G401.6 (cell line): Measurements from ENCODE around the gene GABRA5.
"Not testable (repeated sequence)": the region's sequence is repeated elsewhere in the genome, so short reads cannot be mapped to it uniquely, and the experiment has no call there.

Experiments used
- FAIRE-seq: peaks from 2 replicates; lab custom pipeline; 2012; peaks lifted over from hg19 to GRCh38; lab: Jason Lieb, UNC

The GABRA5 gene

GRCh38 chr15:26877831-26878230 is 11.0 kb downstream of the GABRA5 start:
- FAIRE-seq: no peak

- no peak for FAIRE-seq
These were observed 12.8 kb downstream of the GABRA5 start for GRCh38 chr15:26879706-26880105.

- FAIRE-seq: no peak
These were observed 15.2 kb downstream of the GABRA5 start for GRCh38 chr15:26882112-26882511.

- FAIRE-seq: no peak
These were observed 15.9 kb downstream of the GABRA5 start for GRCh38 chr15:26882616-26883365.

GRCh38 chr15:26883466-26883865 is 16.6 kb downstream of the GABRA5 start:
- FAIRE-seq: no peak

GRCh38 chr15:26886566-26886965 is 19.7 kb downstream of the GABRA5 start:
- no peak for FAIRE-seq

GRCh38 chr15:26887926-26888666 is 21.2 kb downstream of the GABRA5 start:
- FAIRE-seq: no peak

GRCh38 chr15:26888761-26889160 is 21.9 kb downstream of the GABRA5 start:
- no peak for FAIRE-seq

GRCh38 chr15:26889298-26889898 is 22.5 kb downstream of the GABRA5 start:
- peak; percentile 96 for FAIRE-seq

GRCh38 chr15:26890451-26890850 is 23.6 kb downstream of the GABRA5 start:
- no peak for FAIRE-seq

- no peak for FAIRE-seq
These were observed 24.1 kb downstream of the GABRA5 start for GRCh38 chr15:26890988-26891387.

- FAIRE-seq: no peak
These were observed 24.8 kb downstream of the GABRA5 start for GRCh38 chr15:26891448-26892181.

- FAIRE-seq: no peak
These were observed 25.3 kb downstream of the GABRA5 start for GRCh38 chr15:26892182-26892518.

GRCh38 chr15:26892678-26893077 is 25.8 kb downstream of the GABRA5 start:
- FAIRE-seq: no peak

- no peak for FAIRE-seq
These were observed 26.6 kb downstream of the GABRA5 start for GRCh38 chr15:26893351-26894065.

- no peak for FAIRE-seq
These were observed 27.3 kb downstream of the GABRA5 start for GRCh38 chr15:26894181-26894580.

GRCh38 chr15:26895346-26895745 is 28.5 kb downstream of the GABRA5 start:
- FAIRE-seq: not testable (repeated sequence)

GRCh38 chr15:26899658-26900057 is 32.8 kb downstream of the GABRA5 start:
- no peak for FAIRE-seq

- no peak for FAIRE-seq
These were observed 34.2 kb downstream of the GABRA5 start for GRCh38 chr15:26901041-26901440.

GRCh38 chr15:26910715-26911114 is 43.9 kb downstream of the GABRA5 start:
- FAIRE-seq: no peak

- FAIRE-seq: no peak
These were observed 54.6 kb downstream of the GABRA5 start for GRCh38 chr15:26921433-26921832.

GRCh38 chr15:26926081-26926480 is 59.2 kb downstream of the GABRA5 start:
- no peak for FAIRE-seq
